GM23248 (cell line): ENCODE data around the gene CYTH2. TPM values are rescaled to one million over a fixed set of nuclear protein-coding genes. Genes with fewer than 3 reads are reported as not detected.
"Not testable (repeated sequence)": the region's sequence is repeated elsewhere in the genome, so short reads cannot be mapped to it uniquely, and the experiment has no call there.

Experiments used
- DNase-seq: peaks from one replicate; pipeline ENCODE4 v3.0.0-alpha.2; 2015
- H2AFZ ChIP-seq: fragments of 200-600 bp; sonication (generic); 2 replicates; pipeline ENCODE4 v1.6.1; 2016; ENCODE audit warnings: antibody characterized with exemption
- H3F3A ChIP-seq: fragments of 200-600 bp; sonication (generic); 2 replicates; pipeline ENCODE4 v1.6.1; 2016; ENCODE audit warnings: mild to moderate bottlenecking, antibody characterized with exemption, mixed run types; ENCODE audit not compliant: insufficient read depth
- H3K27ac ChIP-seq: fragments of 200-600 bp; sonication (generic); 2 replicates; pipeline ENCODE4 v1.5.1; 2016; ENCODE audit warnings: mild to moderate bottlenecking
- H3K27me3 ChIP-seq: fragments of 200-600 bp; sonication (generic); replicated peaks from 2 replicates; pipeline ENCODE4 v1.6.1; 2016; ENCODE audit warnings: mild to moderate bottlenecking; ENCODE audit not compliant: insufficient read depth
- H3K36me3 ChIP-seq: fragments of 200-600 bp; sonication (generic); 2 replicates; pipeline ENCODE4 v1.6.1; 2016; ENCODE audit warnings: low read depth, mild to moderate bottlenecking
- H3K4me1 ChIP-seq: fragments of 200-600 bp; sonication (generic); 2 replicates; pipeline ENCODE4 v1.6.1; 2016; ENCODE audit warnings: mild to moderate bottlenecking; ENCODE audit not compliant: insufficient read depth
- H3K4me2 ChIP-seq: fragments of 200-600 bp; sonication (generic); one replicate; pipeline ENCODE4 v1.6.1; 2016; ENCODE audit warnings: mild to moderate bottlenecking; ENCODE audit not compliant: unreplicated experiment
- H3K4me3 ChIP-seq: fragments of 200-600 bp; sonication (generic); 2 replicates; pipeline ENCODE4 v1.5.1; 2016; ENCODE audit warnings: mild to moderate bottlenecking
- H3K79me2 ChIP-seq: fragments of 200-600 bp; sonication (generic); 2 replicates; pipeline ENCODE4 v1.6.1; 2016; ENCODE audit warnings: mild to moderate bottlenecking; ENCODE audit not compliant: insufficient read depth
- H3K9ac ChIP-seq: fragments of 200-600 bp; sonication (generic); 2 replicates; pipeline ENCODE4 v1.6.1; 2016; ENCODE audit warnings: mild to moderate bottlenecking
- H3K9me2 ChIP-seq: fragments of 200-600 bp; sonication (generic); 2 replicates; pipeline ENCODE4 v1.6.1; 2016; ENCODE audit warnings: mixed run types, mild to moderate bottlenecking, moderate library complexity; ENCODE audit not compliant: insufficient read depth
- H3K9me3 ChIP-seq: fragments of 200-600 bp; sonication (generic); one replicate; pipeline ENCODE4 v1.6.1; 2017; ENCODE audit warnings: low read depth
- H4K20me1 ChIP-seq: fragments of 200-600 bp; sonication (generic); 2 replicates; pipeline ENCODE4 v1.6.0; 2016; ENCODE audit not compliant: insufficient read depth
- EZH2 ChIP-seq: fragments of 200-600 bp; sonication (generic); IDR thresholded peaks from 2 replicates; pipeline ENCODE4 v1.6.1; 2018; ENCODE audit warnings: antibody characterized with exemption, mild to moderate bottlenecking; ENCODE audit not compliant: insufficient read depth, poor library complexity, severe bottlenecking
- EZH2phosphoT487 ChIP-seq: fragments of 200-600 bp; sonication (generic); IDR thresholded peaks from 2 replicates; pipeline ENCODE4 v1.6.1; 2018; ENCODE audit warnings: antibody characterized with exemption, moderate library complexity, mild to moderate bottlenecking, low read depth; ENCODE audit not compliant: insufficient read depth
- WGBS, 2 experiments: methylation state at CpG; one replicate each; pipeline ENCODE4 v1.1.6; 2015 to 2017; ENCODE audit warnings: low lambda C conversion rate in 2 of 2, low coverage in 1 of 2; ENCODE audit errors: missing lambda C conversion rate in 2 of 2; 5-methylcytosine and 5-hydroxymethylcytosine counted together
- in situ Hi-C: fragments of 300-500 bp; cut with MboI; formaldehyde crosslinking; loops from 2 replicates; pipeline ENCODE4 v1.15.0; 2020
- polyA plus RNA-seq: library from polyadenylated mRNA; unstranded; fragments of >200 nt; fragmentation: Nextera tagmentation; extraction: Ambion mirVana; gene quantifications from 2 replicates; pipeline ENCODE4 v1.2.1, GENCODE V29; 2016
- total RNA-seq: library from RNA; depleted of rRNA; stranded (reverse); fragments of >200 nt; shearing (Covaris generic); gene quantifications from 2 replicates; pipeline ENCODE4 v1.2.3, GENCODE V29; 2014

CYTH2 gene
- total and polyA plus RNA-seq, 2 experiments from 2014 or later: 40.9 to 86.0 TPM

- no peak for TF ChIP-seq EZH2phosphoT487
- no peak for TF ChIP-seq EZH2
- H3K79me2 ChIP-seq: no peaks in the 10 kb centered on the region
- H3K9ac ChIP-seq: peak overlapping the region; percentile 52; the same call in 1 of the 2 replicates
- no peaks in the 10 kb centered on the region for H4K20me1 ChIP-seq
- H3K36me3 ChIP-seq: no peaks in the 10 kb centered on the region
- H2AFZ ChIP-seq: peak overlapping the region; percentile 94
- in situ Hi-C loops: no loop called here
- H3F3A ChIP-seq: no peaks in the 10 kb centered on the region
- WGBS, 2 experiments: 5% methylated on average over 39 to 41 of the region's 54 CpGs
- H3K9me3 ChIP-seq: no peaks in the 10 kb centered on the region
- no peaks in the 10 kb centered on the region for H3K9me2 ChIP-seq
- H3K4me1 ChIP-seq: 0 out of 2 replicates have a peak, but pooled peaks cover 3% of the 10 kb centered on the region
- H3K4me3 ChIP-seq: peak overlapping the region; percentile 75
- peak; percentile 80 for DNase-seq
- peak overlapping the region; percentile 92 for H3K4me2 ChIP-seq
- peaks cover 12% of the 10 kb centered on the region; the same call in 1 of the 2 replicates for H3K27me3 ChIP-seq
- no peak overlapping the region for H3K27ac ChIP-seq
Measured at GRCh38 chr19:48513289-48514122, 44.3 kb downstream of the CYTH2 start.

GRCh38 chr19:48514123-48514458 is 44.9 kb downstream of the CYTH2 start:
- DNase-seq: no peak
- Histone ChIP-seq H3K4me3 (0 out of 2 replicates have a peak overlapping the region, but pooled peaks have one; percentile 75), H4K20me1 (no peaks in the 10 kb centered on the region), H3K4me1 (0 out of 2 replicates have a peak, but pooled peaks cover 3% of the 10 kb centered on the region), H3F3A (no peaks in the 10 kb centered on the region), H3K4me2 (peak overlapping the region; percentile 92), H3K9me3 (no peaks in the 10 kb centered on the region), H3K27me3 (peaks cover 12% of the 10 kb centered on the region; the same call in 1 of the 2 replicates), H3K36me3 (no peaks in the 10 kb centered on the region), H3K9me2 (no peaks in the 10 kb centered on the region), H3K9ac (no peak overlapping the region), H3K79me2 (no peaks in the 10 kb centered on the region), H2AFZ (peak overlapping the region; percentile 94), H3K27ac (no peak overlapping the region)
- in situ Hi-C loops: no loop called here
- 44 to 45% methylated on average over 11 of the region's 11 CpGs for WGBS, 2 experiments
- no peak for TF ChIP-seq EZH2

GRCh38 chr19:48516536-48516935 is 47.4 kb downstream of the CYTH2 start:
- Histone ChIP-seq H3K9ac (no peak overlapping the region), H4K20me1 (no peaks in the 10 kb centered on the region), H3K79me2 (no peaks in the 10 kb centered on the region), H3K9me2 (no peaks in the 10 kb centered on the region), H3K4me3 (no peak overlapping the region), H2AFZ (no peak overlapping the region), H3K27me3 (peaks cover 9% of the 10 kb centered on the region; the same call in 1 of the 2 replicates), H3K4me1 (no peaks in the 10 kb centered on the region), H3K4me2 (no peak overlapping the region), H3K27ac (no peak overlapping the region), H3K36me3 (no peaks in the 10 kb centered on the region), H3K9me3 (no peaks in the 10 kb centered on the region), H3F3A (no peaks in the 10 kb centered on the region)
- TF ChIP-seq EZH2phosphoT487: no peak
- no peak for TF ChIP-seq EZH2
- DNase-seq: no peak
- WGBS, 2 experiments: 68 to 74% methylated on average over 8 of the region's 8 CpGs
- in situ Hi-C loops: no loop called here

- H3K27ac ChIP-seq: no peak overlapping the region
- in situ Hi-C loops: no loop called here
- no peaks in the 10 kb centered on the region for H3K79me2 ChIP-seq
- 69 to 72% methylated on average over 3 of the region's 3 CpGs for WGBS, 2 experiments
- peaks cover under 1% of the 10 kb centered on the region; the same call in 1 of the 2 replicates for H3K27me3 ChIP-seq
- H3K4me3 ChIP-seq: no peak overlapping the region
- H3K4me2 ChIP-seq: no peak overlapping the region
- DNase-seq: no peak
- TF ChIP-seq EZH2 (no peak), EZH2phosphoT487 (no peak)
- H3K4me1 ChIP-seq: no peaks in the 10 kb centered on the region
- H3K9me2 ChIP-seq: no peaks in the 10 kb centered on the region
- no peaks in the 10 kb centered on the region for H3F3A ChIP-seq
- H2AFZ ChIP-seq: no peak overlapping the region
- no peaks in the 10 kb centered on the region for H3K36me3 ChIP-seq
- no peaks in the 10 kb centered on the region for H3K9me3 ChIP-seq
- H4K20me1 ChIP-seq: no peaks in the 10 kb centered on the region
- H3K9ac ChIP-seq: no peak overlapping the region
Measured at GRCh38 chr19:48518207-48518606, 49.0 kb downstream of the CYTH2 start.

GRCh38 chr19:48519426-48519825 is 50.3 kb downstream of the CYTH2 start:
- DNase-seq, H3K9me2 ChIP-seq, H3K27me3 ChIP-seq, H3F3A ChIP-seq, H3K4me3 ChIP-seq, H3K4me2 ChIP-seq, H3K9ac ChIP-seq, H4K20me1 ChIP-seq, H3K79me2 ChIP-seq, H3K9me3 ChIP-seq, H2AFZ ChIP-seq, H3K27ac ChIP-seq, H3K36me3 ChIP-seq, H3K4me1 ChIP-seq, in situ Hi-C loops: not testable (repeated sequence)
- WGBS, 2 experiments: 86 to 88% methylated on average over 4 of the region's 4 CpGs
